Lower leg skin (tissue), 4 donors: Measurements from ENCODE around the gene GPAM. TPM values are rescaled to one million over a fixed set of nuclear protein-coding genes. Genes with fewer than 3 reads are reported as not detected.
"Not testable (repeated sequence)": the region's sequence is repeated elsewhere in the genome, so short reads cannot be mapped to it uniquely, and the experiment has no call there.

Source experiments
- DNase-seq, 2 donors: peaks; one replicate each; pipeline ENCODE4 v3.0.0-alpha.2; 2019; ENCODE audit warnings: low spot score in 2 of 2
- H3K4me3 ChIP-seq: fragments of 200-600 bp; sonication (generic); 2 replicates; pipeline ENCODE4 v1.5.1; 2017; ENCODE audit warnings: mild to moderate bottlenecking, low read depth; ENCODE audit not compliant: poor library complexity, severe bottlenecking
- POLR2A ChIP-seq, 2 donors: fragments of 450-650 bp; IDR thresholded peaks; one replicate each; pipeline ENCODE4 v1.6.1; 2016 to 2017; ENCODE audit warnings: antibody characterized with exemption in 2 of 2, mild to moderate bottlenecking in 1 of 2, moderate library complexity in 1 of 2
- WGBS, 2 donors: methylation state at CpG; one replicate each; pipeline ENCODE4 v1.1.5; 2018; 5-methylcytosine and 5-hydroxymethylcytosine counted together
- intact Hi-C: fragments of 100-400 bp; cut with DNase I; formaldehyde crosslinking; loops from one replicate; pipeline ENCODE4 v1.15.0; 2023; ENCODE audit warnings: low total_unique reads
- total RNA-seq, 4 donors: library from RNA; depleted of rRNA; stranded (reverse); fragments of >200 nt; gene quantifications; one replicate each; pipeline ENCODE4 v1.1.0, GENCODE V29; 2016
- TF ChIP-seq, protein P1 (sequence below), 3 donors: fragments of 450-650 bp; IDR thresholded peaks; one replicate each; pipeline ENCODE4 v1.5.1; 2016; ENCODE audit warnings: antibody characterized with exemption in 3 of 3, mild to moderate bottlenecking in 3 of 3, moderate library complexity in 2 of 3

The GPAM gene
- total RNA-seq, 4 donors from 2014 or later = 3.1 to 7.0 (median 4.7) TPM

DNA sequence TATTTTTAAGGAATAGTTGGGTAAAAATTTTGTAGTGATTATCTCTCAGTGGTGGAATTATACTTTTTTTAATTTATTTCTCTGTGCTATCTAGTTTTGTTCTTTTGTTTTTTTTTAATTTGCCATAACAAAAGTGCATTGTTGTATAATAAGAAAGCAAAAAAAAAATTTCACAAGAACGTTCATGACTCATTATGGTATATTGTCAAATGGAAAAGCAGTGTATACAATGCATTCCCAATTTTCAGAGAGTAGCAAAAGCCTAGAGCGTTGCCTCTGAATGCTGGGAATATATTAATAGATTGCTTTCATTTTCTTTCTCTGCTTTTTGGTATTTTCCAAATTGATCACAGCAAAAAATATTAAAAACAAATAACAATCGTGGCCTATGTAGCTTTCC, 46.3 kb upstream of the GPAM start:
- no peak for DNase-seq
- intact Hi-C loops = no loop called here
- no peak overlapping the region for H3K4me3 ChIP-seq
- TF ChIP-seq, protein P1, sequence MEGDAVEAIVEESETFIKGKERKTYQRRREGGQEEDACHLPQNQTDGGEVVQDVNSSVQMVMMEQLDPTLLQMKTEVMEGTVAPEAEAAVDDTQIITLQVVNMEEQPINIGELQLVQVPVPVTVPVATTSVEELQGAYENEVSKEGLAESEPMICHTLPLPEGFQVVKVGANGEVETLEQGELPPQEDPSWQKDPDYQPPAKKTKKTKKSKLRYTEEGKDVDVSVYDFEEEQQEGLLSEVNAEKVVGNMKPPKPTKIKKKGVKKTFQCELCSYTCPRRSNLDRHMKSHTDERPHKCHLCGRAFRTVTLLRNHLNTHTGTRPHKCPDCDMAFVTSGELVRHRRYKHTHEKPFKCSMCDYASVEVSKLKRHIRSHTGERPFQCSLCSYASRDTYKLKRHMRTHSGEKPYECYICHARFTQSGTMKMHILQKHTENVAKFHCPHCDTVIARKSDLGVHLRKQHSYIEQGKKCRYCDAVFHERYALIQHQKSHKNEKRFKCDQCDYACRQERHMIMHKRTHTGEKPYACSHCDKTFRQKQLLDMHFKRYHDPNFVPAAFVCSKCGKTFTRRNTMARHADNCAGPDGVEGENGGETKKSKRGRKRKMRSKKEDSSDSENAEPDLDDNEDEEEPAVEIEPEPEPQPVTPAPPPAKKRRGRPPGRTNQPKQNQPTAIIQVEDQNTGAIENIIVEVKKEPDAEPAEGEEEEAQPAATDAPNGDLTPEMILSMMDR (IDR thresholded peaks at IDR 0.05) = no peak
- TF ChIP-seq POLR2A (IDR thresholded peaks at IDR 0.05) = no peak
- 76 to 82% methylated on average over 3 of the region's 3 CpGs for WGBS, 2 donors

DNA sequence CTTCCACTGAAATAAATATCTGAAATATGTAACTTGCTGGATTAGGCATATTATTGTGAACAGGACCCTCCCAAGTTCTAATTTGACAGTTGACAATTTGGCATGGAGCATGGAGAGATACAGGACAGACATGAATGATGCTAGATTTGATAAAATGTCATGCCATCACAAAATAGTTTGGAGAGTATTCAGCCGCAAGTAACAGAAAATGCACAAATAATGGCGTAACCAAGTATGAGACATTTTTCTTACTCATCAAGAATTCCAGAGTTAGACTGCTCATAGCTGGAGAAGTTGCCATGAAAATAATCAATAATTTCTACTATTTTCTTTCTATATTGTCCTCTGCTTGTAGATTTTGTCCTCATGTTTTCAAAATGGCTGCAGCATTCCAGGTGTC, 45.5 kb upstream of the GPAM start:
- no peak for TF ChIP-seq POLR2A (IDR thresholded peaks at IDR 0.05)
- TF ChIP-seq, protein P1 (IDR thresholded peaks at IDR 0.05) = no peak
- H3K4me3 ChIP-seq = no peak overlapping the region
- WGBS, 2 donors = 94 to 95% methylated on average over 2 of the region's 2 CpGs
- intact Hi-C loops = no loop called here
- DNase-seq = no peak

DNA sequence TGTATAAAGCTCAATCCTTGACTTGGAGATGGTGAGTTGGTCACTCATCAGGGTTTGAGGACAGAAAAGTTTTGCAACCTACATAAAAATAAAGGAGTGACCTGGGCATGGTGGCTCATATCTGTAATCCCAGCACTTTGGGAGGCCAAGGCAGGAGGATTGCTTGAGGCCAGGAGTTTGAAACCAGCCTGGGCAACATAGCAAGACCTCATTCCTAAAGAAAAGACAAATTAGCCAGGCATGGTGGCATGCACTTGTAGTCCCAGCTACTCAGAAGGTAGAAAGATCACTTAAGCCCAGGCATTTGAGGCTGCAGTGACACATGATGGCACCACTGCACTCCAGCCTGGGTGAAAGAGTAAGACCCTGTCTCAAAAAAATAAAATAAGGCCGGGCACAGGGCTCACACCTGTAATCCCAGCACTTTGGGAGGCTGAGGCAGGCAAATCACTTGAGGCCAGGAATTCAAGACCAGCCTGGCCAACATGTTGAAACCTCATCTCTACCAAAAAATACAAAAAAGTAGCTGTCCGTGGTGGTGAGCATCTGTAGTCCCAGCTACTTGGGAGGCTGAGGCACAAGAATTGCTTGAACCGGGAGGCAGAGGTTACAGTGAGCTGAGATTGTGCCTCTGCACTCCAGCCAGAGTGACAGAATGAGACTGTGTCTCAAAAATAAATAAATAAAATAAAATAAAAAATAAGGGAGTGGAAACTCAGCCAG, 45.0 kb upstream of the GPAM start:
- H3K4me3 ChIP-seq, intact Hi-C loops, DNase-seq: not testable (repeated sequence)
- WGBS, 2 donors = 92 to 93% methylated on average over 3 of the region's 3 CpGs

DNA sequence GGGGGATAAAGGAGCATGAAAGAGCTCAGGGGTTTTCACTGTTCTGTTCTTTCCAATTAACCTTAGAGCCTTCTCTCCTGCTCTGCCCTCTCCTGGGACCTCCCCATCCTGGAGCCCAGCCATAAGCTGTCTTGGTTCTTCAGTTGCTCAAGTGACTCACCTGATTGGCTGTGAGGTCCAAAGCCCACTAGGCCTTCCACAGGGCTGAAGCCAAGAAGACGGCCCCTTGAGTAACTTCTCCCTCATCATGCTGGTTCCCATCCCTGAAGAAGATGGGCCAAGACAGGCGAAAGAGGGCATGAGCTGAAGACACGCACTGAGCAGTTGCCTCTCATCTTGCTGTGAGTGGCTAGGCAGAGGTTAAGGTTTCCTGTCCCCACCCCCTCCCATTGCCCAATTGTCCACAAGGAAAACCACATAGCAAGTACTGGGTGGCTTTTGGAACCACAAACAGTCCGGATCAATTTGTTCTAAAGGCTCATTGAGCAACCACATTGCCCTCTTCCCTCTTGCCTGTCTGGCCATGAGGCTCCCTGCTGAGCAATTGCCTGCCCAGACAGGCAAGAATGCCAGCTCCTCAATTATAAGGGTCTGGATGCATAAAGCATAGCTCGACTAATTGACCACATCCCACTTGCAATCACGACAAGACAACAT, 43.9 kb upstream of the GPAM start:
- peak in 1 of 2 donors; percentile 56 for DNase-seq
- WGBS, 2 donors = 64 to 69% methylated on average over 6 of the region's 6 CpGs
- intact Hi-C loops = no loop called here
- no peak overlapping the region for H3K4me3 ChIP-seq
- TF ChIP-seq, protein P1 (IDR thresholded peaks at IDR 0.05) = no peak
- TF ChIP-seq POLR2A (IDR thresholded peaks at IDR 0.05) = no peak

DNA sequence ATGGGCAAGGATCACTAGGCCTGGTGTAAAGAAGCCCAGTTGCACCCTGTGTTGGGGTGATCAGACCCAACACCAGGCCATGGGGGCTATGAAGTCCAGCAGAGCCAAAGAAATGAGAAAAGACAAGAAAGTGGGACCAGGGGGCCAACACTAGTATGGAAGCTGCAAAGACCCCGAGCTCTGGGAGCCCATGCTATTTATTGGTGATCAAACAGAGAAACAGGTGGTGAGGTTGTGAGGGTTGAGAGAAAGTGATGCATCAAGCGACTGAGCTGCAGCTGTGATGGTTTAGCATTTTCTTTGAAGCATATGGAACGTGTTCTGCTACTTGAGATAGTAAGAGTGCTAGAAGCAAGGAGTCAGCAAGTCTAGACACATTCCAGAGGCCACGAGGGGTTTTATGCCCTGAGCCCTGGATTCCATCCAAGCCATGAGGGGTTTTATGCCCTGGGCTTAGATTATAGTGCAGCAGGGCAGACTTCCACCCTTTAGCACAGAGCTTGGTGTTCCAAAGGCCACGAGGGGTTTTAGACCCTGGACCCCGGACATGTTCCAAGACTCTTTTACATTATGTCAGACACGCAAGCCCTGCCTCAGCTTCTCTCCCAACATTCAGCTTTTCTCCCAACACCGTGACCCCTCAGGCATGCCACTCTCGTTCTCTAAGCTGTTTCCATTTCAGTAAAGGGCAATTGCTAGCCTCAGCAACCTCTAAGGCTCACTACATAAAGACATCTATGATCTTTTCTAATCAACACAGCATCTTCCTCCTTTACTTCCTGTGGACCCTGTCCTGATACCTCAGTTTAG, 43.1 kb upstream of the GPAM start:
- 62 to 63% methylated on average over 9 of the region's 9 CpGs for WGBS, 2 donors
- peak in 1 of 2 donors; percentile 63 for DNase-seq
- intact Hi-C loops = no loop called here
- TF ChIP-seq, protein P1 (IDR thresholded peaks at IDR 0.05) = no peak
- no peak for TF ChIP-seq POLR2A (IDR thresholded peaks at IDR 0.05)
- H3K4me3 ChIP-seq = no peak overlapping the region
